NCI-H82 treated with DMSO at 0.1 percent for 48 hours (cell line): ENCODE measurements around the gene MS4A4A.
"Not testable (repeated sequence)": the region's sequence is repeated elsewhere in the genome, so short reads cannot be mapped to it uniquely, and the experiment has no call there.

ENCODE experiments used
- DNase-seq: peaks from one replicate; lab custom pipeline; 2025; ENCODE audit not compliant: unreplicated experiment; lab: John Stamatoyannopoulos, UW

The MS4A4A gene

DNA sequence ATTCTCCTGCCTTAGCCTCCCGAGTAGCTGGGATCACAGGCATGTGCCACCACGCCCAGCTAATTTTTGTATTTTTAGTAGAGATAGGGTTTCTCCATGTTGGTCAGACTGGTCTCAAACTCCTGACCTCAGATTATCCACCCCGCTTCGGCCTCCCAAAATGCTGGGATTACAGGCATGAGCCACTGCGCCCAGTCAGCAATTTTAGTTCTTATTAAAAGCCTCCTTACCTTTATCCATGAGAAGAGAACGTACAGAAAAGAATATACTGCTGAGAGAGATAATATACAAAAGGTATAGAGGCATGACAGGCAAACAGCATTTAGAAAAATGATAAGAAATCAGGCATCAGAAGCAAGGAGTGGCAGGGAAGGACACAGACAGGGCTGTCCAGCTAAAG, 21.4 kb downstream of the MS4A4A start:
- not testable (repeated sequence) for DNase-seq

DNA sequence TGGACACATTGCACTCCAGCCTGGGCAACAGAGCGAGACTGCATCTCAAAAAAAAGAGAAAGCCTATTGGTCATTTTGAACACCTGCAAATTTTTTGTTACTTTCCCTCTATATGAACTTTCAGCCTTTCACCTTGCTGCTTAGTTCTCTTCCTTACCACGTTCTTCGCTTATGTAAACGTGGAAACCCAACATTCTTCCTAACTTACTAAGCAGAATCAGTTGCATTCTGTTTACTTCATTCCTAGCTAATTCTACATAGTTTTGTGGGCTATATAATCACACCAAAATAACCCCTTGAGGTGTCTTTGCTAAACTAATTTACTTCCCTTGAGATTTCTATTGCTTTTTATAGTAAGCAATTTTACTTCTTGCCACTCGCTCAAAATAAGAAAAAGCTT, 23.2 kb downstream of the MS4A4A start:
- DNase-seq: no peak

DNA sequence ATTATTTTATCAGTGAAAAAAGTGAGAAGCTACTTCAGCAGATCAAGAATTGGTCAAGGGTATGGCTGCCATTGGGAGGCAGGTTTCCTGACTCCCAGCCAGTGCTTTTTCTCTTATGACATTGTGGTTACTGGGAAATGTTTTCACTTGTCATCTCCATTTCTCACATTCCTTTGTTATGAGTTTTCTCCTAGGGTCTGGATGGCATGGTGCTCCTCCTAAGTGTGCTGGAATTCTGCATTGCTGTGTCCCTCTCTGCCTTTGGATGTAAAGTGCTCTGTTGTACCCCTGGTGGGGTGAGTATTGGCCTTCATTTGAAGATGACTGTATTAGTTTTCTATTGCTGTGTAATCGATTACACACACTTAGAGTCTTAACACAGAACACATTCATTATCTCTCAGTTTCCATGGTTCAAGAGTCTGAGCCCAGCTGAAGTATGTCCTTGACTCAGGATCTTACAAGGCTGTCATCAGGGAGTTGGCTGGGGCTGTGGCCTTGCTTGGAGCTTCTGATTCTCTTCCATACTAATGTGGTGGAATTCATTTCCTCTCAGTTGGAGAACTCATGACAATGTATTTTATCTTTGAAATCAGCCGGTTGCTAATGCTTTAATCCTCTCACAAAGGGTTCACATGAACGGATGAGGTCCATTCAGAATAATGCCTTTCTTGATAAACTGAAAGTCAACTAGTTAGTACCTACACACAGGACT, 25.6 kb downstream of the MS4A4A start:
- no peak for DNase-seq

DNA sequence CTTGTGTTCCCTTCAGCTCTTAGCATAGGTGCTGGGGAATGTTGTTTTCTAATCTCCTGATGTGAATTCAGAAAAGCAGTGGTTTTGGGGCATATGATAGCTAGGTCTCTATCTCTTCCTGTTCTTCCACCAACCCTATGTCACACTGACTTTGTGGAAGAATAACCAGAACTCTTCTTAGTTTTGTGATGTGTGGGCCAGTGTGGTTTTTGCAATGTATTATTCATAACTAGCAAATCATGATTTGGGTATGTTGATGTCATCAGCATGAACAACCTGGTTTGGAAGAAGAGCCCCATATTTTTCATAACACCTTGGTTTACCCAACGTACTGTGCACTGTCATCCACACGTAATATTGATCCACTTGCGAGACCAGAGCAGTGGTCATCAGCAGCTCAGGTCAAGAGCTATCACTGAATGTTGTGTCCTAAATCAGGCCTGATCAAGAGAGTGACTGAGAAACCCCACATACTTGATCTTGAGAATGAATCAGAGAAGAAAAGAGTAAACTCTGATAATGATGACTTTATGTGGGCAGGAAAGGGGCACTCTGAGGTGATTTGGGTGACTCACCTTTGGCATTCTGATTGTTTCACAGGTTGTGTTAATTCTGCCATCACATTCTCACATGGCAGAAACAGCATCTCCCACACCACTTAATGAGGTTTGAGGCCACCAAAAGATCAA, 27.2 kb downstream of the MS4A4A start:
- DNase-seq: no peak

DNA sequence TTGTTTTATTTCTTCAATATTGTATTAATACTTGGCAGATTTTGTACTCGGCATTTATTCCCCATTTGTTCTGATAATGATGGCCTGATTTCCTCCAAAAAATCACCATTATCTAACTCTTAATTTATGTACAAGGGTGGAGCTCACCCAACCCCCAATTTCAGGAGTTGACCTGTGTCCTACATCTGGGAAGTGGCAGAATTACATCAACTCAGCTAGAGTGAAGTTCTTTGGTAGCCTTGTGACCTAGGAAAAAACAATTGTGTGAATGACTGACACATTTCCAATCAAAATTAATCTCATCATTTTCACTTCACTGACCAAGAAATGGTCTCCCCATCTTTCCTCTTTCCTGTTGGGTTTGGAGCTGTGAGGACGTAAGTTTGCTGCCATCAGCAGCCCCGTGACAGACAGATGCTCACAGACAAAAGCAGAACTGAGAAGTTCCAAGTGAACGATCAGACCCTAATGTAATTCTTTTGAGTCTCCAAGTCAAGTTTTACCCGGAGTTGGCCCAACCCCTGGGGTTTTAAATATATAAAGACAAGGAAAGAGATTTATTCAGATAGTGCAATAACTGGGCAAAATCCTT, 30.0 kb downstream of the MS4A4A start:
- no peak for DNase-seq

DNA sequence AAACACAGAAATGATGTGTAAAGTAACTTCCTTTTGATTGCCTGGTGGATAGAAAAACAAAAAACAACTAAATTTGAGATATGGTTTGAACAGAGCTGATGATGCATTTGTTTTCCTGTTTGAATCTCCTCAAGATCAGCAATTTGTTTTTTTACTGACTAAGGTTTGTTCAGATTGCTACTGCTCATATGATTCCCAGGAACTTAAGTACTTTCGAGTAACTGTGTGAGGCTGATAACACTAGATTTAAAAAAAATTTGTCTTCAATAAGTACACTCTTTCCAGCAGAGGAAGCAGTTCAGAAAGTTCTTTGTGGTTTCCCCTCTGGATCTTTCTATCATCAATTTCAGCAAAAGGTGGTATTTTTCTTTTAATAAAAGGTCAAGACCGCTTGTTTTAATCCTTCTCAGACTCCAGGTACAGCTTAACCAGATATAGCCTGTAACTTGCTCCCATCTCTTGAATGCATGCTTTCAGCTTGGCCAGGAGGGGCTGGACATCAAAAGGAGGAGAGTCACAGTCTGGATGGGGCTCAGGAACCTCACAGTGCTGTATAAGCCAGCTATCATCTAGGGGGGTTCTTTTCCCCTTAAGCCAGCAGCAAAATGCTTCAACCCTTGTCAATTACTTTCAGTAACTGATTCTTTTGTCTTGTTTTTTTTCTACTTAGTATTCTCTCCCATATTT, 34.3 kb downstream of the MS4A4A start:
- DNase-seq: no peak

- DNase-seq: no peak
These were observed 35.4 kb downstream of the MS4A4A start for GRCh38 chr11:60315871-60316270.

DNA sequence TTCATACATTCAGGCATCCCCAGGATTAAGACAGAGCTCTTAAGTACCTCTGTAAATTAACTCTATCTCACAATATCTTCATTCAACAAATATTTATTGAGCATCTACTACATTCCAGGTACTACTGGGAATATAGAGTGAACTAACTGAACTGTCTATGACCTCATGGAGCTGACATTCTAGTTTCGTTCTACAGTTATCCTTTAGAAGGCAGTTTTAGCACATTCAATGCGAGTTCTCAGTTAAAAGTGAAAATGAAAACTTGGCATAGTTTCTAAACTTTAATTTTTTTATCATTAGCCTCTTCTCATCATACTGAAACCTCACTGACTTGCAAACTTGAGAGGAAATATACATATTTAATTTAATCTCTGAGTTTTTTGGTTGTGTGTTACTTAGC, 35.9 kb downstream of the MS4A4A start:
- DNase-seq: no peak

GRCh38 chr11:60318726-60319125, 38.3 kb downstream of the MS4A4A start:
- DNase-seq: no peak

DNA sequence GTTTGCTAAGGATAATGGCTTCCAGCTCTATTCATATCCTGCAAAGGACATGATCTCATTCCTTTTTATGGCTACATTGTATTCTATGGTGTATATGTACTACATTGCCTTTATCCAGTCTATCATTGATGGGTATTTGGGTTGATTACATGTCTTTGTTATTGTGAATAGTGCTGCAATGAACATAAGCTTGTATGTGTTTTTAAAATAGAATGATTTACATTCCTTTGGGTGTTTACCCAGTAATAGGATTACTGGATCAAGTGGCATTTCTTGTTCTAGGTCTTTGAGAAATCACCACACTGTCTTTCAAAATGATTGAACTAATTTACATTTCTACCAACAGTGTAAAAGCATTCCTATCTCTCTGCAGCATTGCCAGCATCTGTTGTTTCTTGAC, 40.6 kb downstream of the MS4A4A start:
- no peak for DNase-seq

DNA sequence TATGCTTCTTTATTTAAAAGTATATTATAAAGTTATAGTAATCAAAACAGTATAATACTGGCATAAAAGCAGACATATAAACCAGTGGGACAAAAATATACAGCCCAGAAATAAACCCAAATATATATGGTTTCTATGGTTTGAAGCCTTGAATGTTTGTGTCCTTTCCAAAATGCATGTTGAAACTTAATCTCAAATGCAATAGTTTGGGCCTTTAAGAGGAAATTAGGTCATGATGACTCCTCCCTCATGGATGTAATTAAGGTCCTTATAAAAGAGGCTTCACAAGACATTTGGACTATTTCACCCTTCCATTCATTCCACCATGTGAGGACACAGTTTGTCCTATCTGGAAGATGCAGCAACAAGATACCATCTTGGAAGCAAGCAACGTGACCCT, 46.5 kb downstream of the MS4A4A start, which contains the start of gene MS4A6E:
Gene MS4A6E (plus strand): TSS at position 301 of the 400 bp plus-strand sequence. CDS start 7,641 bp downstream, outside the sequence.
- no peak for DNase-seq

GRCh38 chr11:60328460-60328859, 48.0 kb downstream of the MS4A4A start:
- DNase-seq: no peak

GRCh38 chr11:60332846-60333245, 52.4 kb downstream of the MS4A4A start:
- DNase-seq: no peak

GRCh38 chr11:60334005-60334620, 53.6 kb downstream of the MS4A4A start:
- DNase-seq: peak; percentile 4

DNA sequence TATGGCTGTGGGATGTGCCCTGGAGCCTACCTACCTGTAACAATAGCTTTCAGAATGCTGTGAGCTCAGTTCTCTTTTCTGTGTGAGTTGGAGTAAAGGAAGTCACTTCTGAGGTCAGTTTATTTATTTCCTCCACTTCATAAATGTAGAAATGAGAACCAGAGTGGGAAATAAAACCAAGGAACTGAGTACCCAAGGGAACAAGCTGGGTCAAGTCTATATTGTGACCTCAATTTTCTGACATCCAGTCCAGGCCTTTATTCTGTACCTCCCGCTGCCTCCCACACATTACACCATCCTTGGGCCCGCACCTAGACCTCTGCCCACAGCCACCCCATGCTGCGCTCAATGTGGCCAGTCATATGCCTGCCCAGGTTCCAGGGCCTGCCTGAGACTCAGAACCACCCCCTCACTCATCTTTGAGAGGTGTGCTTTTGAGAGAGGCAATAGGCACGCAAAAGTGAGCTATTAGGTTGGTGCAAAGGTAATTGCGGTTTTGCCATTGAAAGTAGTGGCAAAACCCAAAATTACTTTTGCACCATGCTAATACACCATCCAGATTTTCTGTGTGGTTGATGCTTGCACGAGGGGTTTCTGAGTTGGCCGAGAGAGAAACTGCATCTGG, 56.4 kb downstream of the MS4A4A start:
- no peak for DNase-seq

GRCh38 chr11:60338053-60338452, 57.6 kb downstream of the MS4A4A start:
- no peak for DNase-seq

GRCh38 chr11:60339356-60339755, 58.9 kb downstream of the MS4A4A start:
- no peak for DNase-seq

DNA sequence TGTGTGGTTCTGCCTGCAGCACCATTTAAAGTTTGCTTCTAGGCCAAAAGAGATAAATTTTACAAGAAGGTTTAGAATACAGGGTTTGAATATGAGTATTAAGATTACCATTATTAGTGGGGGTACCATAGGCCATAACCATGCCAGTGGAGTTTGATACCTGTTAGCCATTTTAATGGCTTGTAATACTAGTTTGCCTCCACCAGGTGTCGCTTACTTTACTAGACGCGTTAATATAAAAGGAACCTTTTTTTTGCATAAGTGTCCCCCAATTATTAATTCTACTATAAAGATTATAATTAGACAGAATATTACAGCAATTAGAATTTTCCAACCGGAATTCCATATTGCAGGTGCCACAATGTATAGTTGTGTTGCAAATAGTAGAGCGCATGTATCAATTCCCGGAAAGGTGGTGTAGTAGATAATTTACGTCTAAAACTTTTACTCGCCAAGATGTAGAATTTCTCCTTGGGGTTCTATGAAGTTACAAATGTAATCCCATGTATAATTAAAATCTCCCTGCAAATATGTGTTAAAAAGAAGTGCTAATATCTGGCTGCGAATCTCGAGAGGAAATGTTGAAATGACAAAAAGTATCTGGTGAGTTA, 62.7 kb downstream of the MS4A4A start:
- DNase-seq: no peak

GRCh38 chr11:60344146-60344545, 63.7 kb downstream of the MS4A4A start:
- DNase-seq: no peak

- DNase-seq: no peak
These were observed 65.0 kb downstream of the MS4A4A start for GRCh38 chr11:60345489-60345888.
